HEK293 (cell line): ENCODE data around the gene WDR12.

ENCODE experiments used
- CTCF ChIP-seq: fragments of 450-650 bp; formaldehyde crosslinking; IDR thresholded peaks from 2 replicates; pipeline ENCODE4 v1.5.1; 2016; ENCODE audit warnings: missing biosample characterization, missing genetic modification characterization
- GLI2 ChIP-seq: fragments of 450-650 bp; formaldehyde crosslinking; IDR thresholded peaks from 2 replicates; pipeline ENCODE4; 2017; ENCODE audit warnings: missing biosample characterization, missing genetic modification characterization, low read depth, borderline replicate concordance
- ZBTB21 ChIP-seq: fragments of 450-650 bp; formaldehyde crosslinking; IDR thresholded peaks from 2 replicates; pipeline ENCODE4 v1.5.1; 2017; ENCODE audit warnings: missing biosample characterization, missing genetic modification characterization
- ZNF121 ChIP-seq: fragments of 450-650 bp; formaldehyde crosslinking; IDR thresholded peaks from 2 replicates; pipeline ENCODE4 v1.5.1; 2016; ENCODE audit warnings: missing biosample characterization, missing genetic modification characterization
- ZNF274 ChIP-seq, 2 experiments: fragments of 200-500 bp in 1 of 2; fragments of 450-650 bp in 1 of 2; sonication (Bioruptor generic) in 1 of 2; formaldehyde crosslinking in 1 of 2; IDR thresholded peaks; 2 replicates each; pipeline versions ENCODE4 v1.5.1 to v1.6.1; 2014 to 2016; ENCODE audit warnings: borderline replicate concordance in 1 of 2, inconsistent platforms in 1 of 2, low read length in 1 of 2, missing biosample characterization in 1 of 2, missing genetic modification characterization in 1 of 2
- ZNF785 ChIP-seq: fragments of 450-650 bp; formaldehyde crosslinking; IDR thresholded peaks from 2 replicates; pipeline ENCODE4 v1.5.1; 2016; ENCODE audit warnings: missing biosample characterization, missing genetic modification characterization

DNA sequence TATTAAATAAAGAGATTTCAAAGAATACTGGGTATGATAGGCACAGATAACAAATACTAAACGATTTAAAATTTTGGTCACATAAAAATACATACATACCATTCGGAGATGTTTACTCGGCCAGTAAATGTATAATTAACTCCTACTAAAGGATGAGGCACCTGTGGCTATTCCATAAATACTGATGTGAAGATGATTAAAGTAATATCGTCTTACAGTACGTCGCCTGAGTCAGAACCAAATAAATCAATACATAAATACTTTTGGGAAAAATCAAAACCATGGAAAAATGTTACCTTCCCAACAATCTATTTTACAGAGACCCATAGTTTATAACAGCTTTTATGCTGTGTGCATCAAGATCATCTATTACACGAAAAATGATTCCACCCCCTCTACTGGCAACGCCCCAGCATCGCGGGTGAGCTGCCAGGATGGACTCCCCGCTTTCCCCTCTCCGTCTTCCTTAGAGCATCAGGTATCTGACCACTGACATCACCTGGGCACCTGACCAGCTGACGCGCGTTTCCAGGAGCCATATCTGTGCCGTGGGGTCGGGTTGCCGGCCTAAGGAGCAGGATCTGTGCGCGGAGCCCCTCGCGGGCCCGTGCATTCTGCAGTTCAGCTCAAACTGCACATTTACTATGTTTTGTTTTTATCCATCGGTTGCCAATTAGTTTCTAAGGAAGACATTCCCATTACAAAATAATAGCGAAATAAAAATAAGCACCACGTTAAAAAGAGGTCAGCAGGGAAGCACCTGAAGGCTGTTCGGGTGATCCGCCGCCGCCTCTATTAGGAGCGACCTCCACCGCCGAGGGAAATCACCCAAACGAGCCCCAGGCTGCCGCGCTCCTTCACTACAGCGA lies 40.8 kb downstream of the WDR12 start:
- no peak for TF ChIP-seq ZBTB21
- no peak for TF ChIP-seq ZNF121 (tag by site-specific recombination)
- TF ChIP-seq CTCF (tag by site-specific recombination): peak; percentile 53; the same call in 1 of the 2 replicates
- TF ChIP-seq ZNF785 (tag by site-specific recombination): no peak
- no peak for TF ChIP-seq ZNF274 (IDR thresholded peaks at IDR 0.05; ENCODE audit: low read length)
- TF ChIP-seq ZNF274 (tag by site-specific recombination; IDR thresholded peaks at IDR 0.05; ENCODE audit: borderline replicate concordance): no peak
- TF ChIP-seq GLI2: no peak
